SK-N-SH treated with all-trans-retinoic acid at 6 μM for 48 hours (cell line): ENCODE data around the gene SLC35C1.

ENCODE experiments used
- ATAC-seq: fragments of 200-7000 bp; cut with Tn5 transposase; 3 replicates; pipeline ENCODE4 v1.9.1; 2020; ENCODE audit warnings: mild to moderate bottlenecking, moderate library complexity
- ARNTL ChIP-seq: fragments of 450-650 bp; formaldehyde crosslinking; IDR thresholded peaks from 2 replicates; pipeline ENCODE4 v1.5.0; 2020; ENCODE audit warnings: low read depth, mild to moderate bottlenecking, moderate library complexity, borderline replicate concordance
- BACH2 ChIP-seq: fragments of 250-450 bp; sonication (Bioruptor Pico); IDR thresholded peaks from 2 replicates; pipeline ENCODE4 v1.9.0; 2021; ENCODE audit warnings: mild to moderate bottlenecking, borderline replicate concordance
- CSDC2 ChIP-seq: fragments of 250-450 bp; sonication (Bioruptor Pico); IDR thresholded peaks from 2 replicates; pipeline ENCODE4 v1.5.0; 2020; ENCODE audit warnings: mild to moderate bottlenecking, moderate library complexity
- ESRRG ChIP-seq: fragments of 250-450 bp; sonication (Bioruptor Pico); IDR thresholded peaks from 2 replicates; pipeline ENCODE4 v1.6.1; 2021; ENCODE audit warnings: mild to moderate bottlenecking
- GLIS3 ChIP-seq: fragments of 250-450 bp; sonication (Bioruptor Pico); IDR thresholded peaks from 2 replicates; pipeline ENCODE4 v1.5.0; 2020; ENCODE audit warnings: mild to moderate bottlenecking, moderate library complexity
- OSR1 ChIP-seq: fragments of 250-450 bp; sonication (Bioruptor Pico); IDR thresholded peaks from 2 replicates; pipeline ENCODE4 v1.8.0; 2022; ENCODE audit warnings: moderate library complexity, mild to moderate bottlenecking, inconsistent platforms
- PPARA ChIP-seq: fragments of 250-450 bp; sonication (Bioruptor Pico); IDR thresholded peaks from 2 replicates; pipeline ENCODE4 v1.5.0; 2020; ENCODE audit warnings: mild to moderate bottlenecking, borderline replicate concordance
- RARB ChIP-seq: fragments of 250-450 bp; sonication (Bioruptor Pico); IDR thresholded peaks from 2 replicates; pipeline ENCODE4 v1.8.0; 2021; ENCODE audit warnings: mild to moderate bottlenecking, moderate library complexity
- SNAI2 ChIP-seq: fragments of 250-450 bp; sonication (Bioruptor Pico); IDR thresholded peaks from 2 replicates; pipeline ENCODE4 v1.5.0; 2020; ENCODE audit warnings: mild to moderate bottlenecking, moderate library complexity
- TCF4 ChIP-seq: fragments of 250-450 bp; sonication (Bioruptor Pico); IDR thresholded peaks from 2 replicates; pipeline ENCODE4 v1.8.0; 2021; ENCODE audit warnings: mild to moderate bottlenecking, moderate library complexity, borderline replicate concordance
- TOX ChIP-seq: fragments of 250-450 bp; sonication (Bioruptor Pico); IDR thresholded peaks from 2 replicates; pipeline ENCODE4 v1.8.0; 2021; ENCODE audit warnings: mild to moderate bottlenecking, moderate library complexity, borderline replicate concordance
- ZC3H10 ChIP-seq: fragments of 250-450 bp; sonication (Bioruptor Pico); IDR thresholded peaks from 2 replicates; pipeline ENCODE4 v1.5.1; 2021; ENCODE audit warnings: mild to moderate bottlenecking, moderate library complexity
- ZFP3 ChIP-seq: fragments of 250-450 bp; sonication (Bioruptor Pico); IDR thresholded peaks from 2 replicates; pipeline ENCODE4 v1.5.0; 2020; ENCODE audit warnings: mild to moderate bottlenecking, moderate library complexity
- ZFP30 ChIP-seq: fragments of 450-650 bp; formaldehyde crosslinking; IDR thresholded peaks from 2 replicates; pipeline ENCODE4 v1.5.0; 2022; ENCODE audit warnings: mild to moderate bottlenecking, moderate library complexity
- ZNF565 ChIP-seq: fragments of 450-650 bp; formaldehyde crosslinking; conservative IDR thresholded peaks from 2 replicates; pipeline ENCODE4 v1.5.0; 2020; ENCODE audit warnings: low read depth, mild to moderate bottlenecking, moderate library complexity
- ZNF70 ChIP-seq: fragments of 450-650 bp; formaldehyde crosslinking; IDR thresholded peaks from 2 replicates; pipeline ENCODE4 v1.5.0; 2020; ENCODE audit warnings: mild to moderate bottlenecking, moderate library complexity
- ZNF8 ChIP-seq: fragments of 450-650 bp; formaldehyde crosslinking; IDR thresholded peaks from 2 replicates; pipeline ENCODE4 v1.5.0; 2020; ENCODE audit warnings: mild to moderate bottlenecking, moderate library complexity
- TF ChIP-seq, protein P1 (sequence below): fragments of 250-450 bp; sonication (Bioruptor Pico); IDR thresholded peaks from 2 replicates; pipeline ENCODE4 v1.5.1; 2020; ENCODE audit warnings: low read depth, mild to moderate bottlenecking, moderate library complexity
- TF ChIP-seq, protein P2 (sequence below): fragments of 250-450 bp; sonication (Bioruptor Pico); IDR thresholded peaks from 2 replicates; pipeline ENCODE4 v1.5.0; 2020; ENCODE audit warnings: mild to moderate bottlenecking, moderate library complexity
- TF ChIP-seq, protein P3 (sequence below): fragments of 250-450 bp; sonication (Bioruptor Pico); IDR thresholded peaks from 2 replicates; pipeline ENCODE4 v1.8.0; 2021; ENCODE audit warnings: low read depth, mild to moderate bottlenecking, moderate library complexity, borderline replicate concordance
- TF ChIP-seq, protein P4 (sequence below): fragments of 250-450 bp; sonication (Bioruptor Pico); IDR thresholded peaks from 2 replicates; pipeline ENCODE4 v1.8.0; 2020; ENCODE audit warnings: mild to moderate bottlenecking, moderate library complexity, borderline replicate concordance

SLC35C1 gene

DNA sequence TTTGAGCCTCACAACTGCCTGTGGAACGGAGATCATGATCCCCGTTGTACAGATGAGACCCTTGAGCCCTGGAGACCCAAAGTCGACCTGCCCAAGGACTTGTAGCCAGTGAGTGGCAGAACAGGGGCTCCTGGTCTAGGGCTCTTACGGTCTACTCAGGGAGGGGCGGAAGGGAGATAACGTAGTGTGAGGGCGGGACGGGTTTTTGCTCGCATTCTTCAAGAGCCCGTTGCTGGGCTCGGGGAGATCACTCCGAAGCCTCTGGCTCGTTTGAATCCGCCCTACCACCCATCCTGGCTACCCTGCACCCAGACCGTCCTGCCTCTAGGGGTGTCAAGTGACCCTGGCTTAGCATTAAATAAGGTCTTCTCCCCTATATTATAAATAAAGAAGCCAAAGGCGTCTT is 43.0 kb downstream of the SLC35C1 start (continued):
- TF ChIP-seq, protein P1, sequence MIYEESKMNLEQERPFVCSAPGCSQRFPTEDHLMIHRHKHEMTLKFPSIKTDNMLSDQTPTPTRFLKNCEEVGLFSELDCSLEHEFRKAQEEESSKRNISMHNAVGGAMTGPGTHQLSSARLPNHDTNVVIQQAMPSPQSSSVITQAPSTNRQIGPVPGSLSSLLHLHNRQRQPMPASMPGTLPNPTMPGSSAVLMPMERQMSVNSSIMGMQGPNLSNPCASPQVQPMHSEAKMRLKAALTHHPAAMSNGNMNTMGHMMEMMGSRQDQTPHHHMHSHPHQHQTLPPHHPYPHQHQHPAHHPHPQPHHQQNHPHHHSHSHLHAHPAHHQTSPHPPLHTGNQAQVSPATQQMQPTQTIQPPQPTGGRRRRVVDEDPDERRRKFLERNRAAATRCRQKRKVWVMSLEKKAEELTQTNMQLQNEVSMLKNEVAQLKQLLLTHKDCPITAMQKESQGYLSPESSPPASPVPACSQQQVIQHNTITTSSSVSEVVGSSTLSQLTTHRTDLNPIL: no peak
- TF ChIP-seq ZFP30: no peak

DNA sequence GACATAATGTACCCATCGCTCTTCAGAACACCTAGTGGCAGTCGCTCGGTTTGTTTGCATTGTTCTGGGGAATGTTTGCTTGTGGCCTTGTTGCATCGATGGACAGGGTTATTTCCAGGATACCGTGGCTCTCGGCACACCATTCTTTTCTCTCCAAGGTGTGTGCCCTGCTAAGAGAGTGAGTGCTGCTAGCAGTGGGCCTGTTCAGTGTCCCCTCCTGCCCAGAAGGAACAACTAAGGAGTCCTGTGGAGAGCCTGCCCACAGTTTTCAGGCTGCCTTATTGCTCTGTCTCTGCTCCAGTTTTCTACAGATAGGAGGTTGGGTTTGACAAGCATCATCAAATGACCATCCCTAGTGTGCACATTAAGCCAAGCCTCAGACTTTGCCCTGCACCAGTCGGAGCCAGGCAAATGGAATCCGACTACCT is 43.7 kb downstream of the SLC35C1 start:
- no peak for ATAC-seq
- no peak for TF ChIP-seq ZNF70
- no peak for TF ChIP-seq PPARA (CRISPR knock-in tag)
- TF ChIP-seq RARB (CRISPR knock-in tag): no peak
- no peak for TF ChIP-seq ESRRG (CRISPR knock-in tag)
- TF ChIP-seq, protein P2, sequence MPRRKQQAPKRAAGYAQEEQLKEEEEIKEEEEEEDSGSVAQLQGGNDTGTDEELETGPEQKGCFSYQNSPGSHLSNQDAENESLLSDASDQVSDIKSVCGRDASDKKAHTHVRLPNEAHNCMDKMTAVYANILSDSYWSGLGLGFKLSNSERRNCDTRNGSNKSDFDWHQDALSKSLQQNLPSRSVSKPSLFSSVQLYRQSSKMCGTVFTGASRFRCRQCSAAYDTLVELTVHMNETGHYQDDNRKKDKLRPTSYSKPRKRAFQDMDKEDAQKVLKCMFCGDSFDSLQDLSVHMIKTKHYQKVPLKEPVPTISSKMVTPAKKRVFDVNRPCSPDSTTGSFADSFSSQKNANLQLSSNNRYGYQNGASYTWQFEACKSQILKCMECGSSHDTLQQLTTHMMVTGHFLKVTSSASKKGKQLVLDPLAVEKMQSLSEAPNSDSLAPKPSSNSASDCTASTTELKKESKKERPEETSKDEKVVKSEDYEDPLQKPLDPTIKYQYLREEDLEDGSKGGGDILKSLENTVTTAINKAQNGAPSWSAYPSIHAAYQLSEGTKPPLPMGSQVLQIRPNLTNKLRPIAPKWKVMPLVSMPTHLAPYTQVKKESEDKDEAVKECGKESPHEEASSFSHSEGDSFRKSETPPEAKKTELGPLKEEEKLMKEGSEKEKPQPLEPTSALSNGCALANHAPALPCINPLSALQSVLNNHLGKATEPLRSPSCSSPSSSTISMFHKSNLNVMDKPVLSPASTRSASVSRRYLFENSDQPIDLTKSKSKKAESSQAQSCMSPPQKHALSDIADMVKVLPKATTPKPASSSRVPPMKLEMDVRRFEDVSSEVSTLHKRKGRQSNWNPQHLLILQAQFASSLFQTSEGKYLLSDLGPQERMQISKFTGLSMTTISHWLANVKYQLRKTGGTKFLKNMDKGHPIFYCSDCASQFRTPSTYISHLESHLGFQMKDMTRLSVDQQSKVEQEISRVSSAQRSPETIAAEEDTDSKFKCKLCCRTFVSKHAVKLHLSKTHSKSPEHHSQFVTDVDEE (CRISPR knock-in tag): no peak
- TF ChIP-seq BACH2 (CRISPR knock-in tag): no peak
- TF ChIP-seq ZFP30: no peak
- no peak for TF ChIP-seq ZNF8 (CRISPR knock-in tag)
- TF ChIP-seq GLIS3 (CRISPR knock-in tag): no peak
- TF ChIP-seq, protein P1: no peak

DNA sequence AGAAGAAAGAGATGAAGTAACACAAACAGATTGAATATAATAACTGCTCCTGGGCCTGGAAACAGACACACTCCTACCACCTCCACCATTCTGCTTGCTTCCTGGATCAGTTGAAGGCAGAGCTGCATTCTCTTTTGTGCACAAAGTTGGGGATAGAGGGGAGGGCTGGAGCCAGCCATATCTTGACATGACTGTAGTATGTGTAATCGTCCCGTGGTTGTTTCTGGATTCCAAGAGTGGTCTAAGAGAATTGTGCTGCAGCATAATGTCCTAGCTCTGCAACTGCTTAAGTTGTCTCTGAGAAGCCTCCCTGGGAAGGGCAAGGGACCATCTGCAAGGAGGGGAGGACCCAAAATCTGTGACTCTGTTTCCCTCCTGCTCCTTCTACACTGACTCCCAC is 45.5 kb downstream of the SLC35C1 start:
- TF ChIP-seq ZNF8 (CRISPR knock-in tag): no peak
- no peak for TF ChIP-seq ZNF565 (CRISPR knock-in tag)
- TF ChIP-seq PPARA (CRISPR knock-in tag): no peak
- TF ChIP-seq TCF4: no peak
- TF ChIP-seq, protein P3, sequence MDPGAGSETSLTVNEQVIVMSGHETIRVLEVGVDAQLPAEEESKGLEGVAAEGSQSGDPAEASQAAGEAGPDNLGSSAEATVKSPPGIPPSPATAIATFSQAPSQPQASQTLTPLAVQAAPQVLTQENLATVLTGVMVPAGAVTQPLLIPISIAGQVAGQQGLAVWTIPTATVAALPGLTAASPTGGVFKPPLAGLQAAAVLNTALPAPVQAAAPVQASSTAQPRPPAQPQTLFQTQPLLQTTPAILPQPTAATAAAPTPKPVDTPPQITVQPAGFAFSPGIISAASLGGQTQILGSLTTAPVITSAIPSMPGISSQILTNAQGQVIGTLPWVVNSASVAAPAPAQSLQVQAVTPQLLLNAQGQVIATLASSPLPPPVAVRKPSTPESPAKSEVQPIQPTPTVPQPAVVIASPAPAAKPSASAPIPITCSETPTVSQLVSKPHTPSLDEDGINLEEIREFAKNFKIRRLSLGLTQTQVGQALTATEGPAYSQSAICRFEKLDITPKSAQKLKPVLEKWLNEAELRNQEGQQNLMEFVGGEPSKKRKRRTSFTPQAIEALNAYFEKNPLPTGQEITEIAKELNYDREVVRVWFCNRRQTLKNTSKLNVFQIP (CRISPR knock-in tag): no peak
- no peak for TF ChIP-seq ZFP3 (CRISPR knock-in tag)
- TF ChIP-seq CSDC2: no peak
- TF ChIP-seq, protein P2 (CRISPR knock-in tag): no peak
- no peak for TF ChIP-seq ZC3H10
- TF ChIP-seq, protein P4, sequence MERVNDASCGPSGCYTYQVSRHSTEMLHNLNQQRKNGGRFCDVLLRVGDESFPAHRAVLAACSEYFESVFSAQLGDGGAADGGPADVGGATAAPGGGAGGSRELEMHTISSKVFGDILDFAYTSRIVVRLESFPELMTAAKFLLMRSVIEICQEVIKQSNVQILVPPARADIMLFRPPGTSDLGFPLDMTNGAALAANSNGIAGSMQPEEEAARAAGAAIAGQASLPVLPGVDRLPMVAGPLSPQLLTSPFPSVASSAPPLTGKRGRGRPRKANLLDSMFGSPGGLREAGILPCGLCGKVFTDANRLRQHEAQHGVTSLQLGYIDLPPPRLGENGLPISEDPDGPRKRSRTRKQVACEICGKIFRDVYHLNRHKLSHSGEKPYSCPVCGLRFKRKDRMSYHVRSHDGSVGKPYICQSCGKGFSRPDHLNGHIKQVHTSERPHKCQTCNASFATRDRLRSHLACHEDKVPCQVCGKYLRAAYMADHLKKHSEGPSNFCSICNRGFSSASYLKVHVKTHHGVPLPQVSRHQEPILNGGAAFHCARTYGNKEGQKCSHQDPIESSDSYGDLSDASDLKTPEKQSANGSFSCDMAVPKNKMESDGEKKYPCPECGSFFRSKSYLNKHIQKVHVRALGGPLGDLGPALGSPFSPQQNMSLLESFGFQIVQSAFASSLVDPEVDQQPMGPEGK (CRISPR knock-in tag): no peak
- no peak for TF ChIP-seq TOX (CRISPR knock-in tag)
- no peak for TF ChIP-seq ZFP30
- TF ChIP-seq ESRRG (CRISPR knock-in tag): no peak
- TF ChIP-seq OSR1 (CRISPR knock-in tag): no peak
- TF ChIP-seq, protein P1: no peak
- no peak for TF ChIP-seq SNAI2
- TF ChIP-seq ARNTL: no peak
- ATAC-seq: no peak
